NB4 (cell line): ENCODE data around the gene TESK2.

Source experiments
- POLR2A ChIP-seq: IDR thresholded peaks from 2 replicates; pipeline ENCODE4 v1.6.1; 2011; ENCODE audit warnings: mild to moderate bottlenecking; ENCODE audit not compliant: insufficient read length; ENCODE audit errors: extremely low read depth
- TF ChIP-seq, protein P1 (sequence below): IDR thresholded peaks from one replicate; pipeline ENCODE4 v1.5.1; 2012; ENCODE audit warnings: low read depth, low read length

DNA sequence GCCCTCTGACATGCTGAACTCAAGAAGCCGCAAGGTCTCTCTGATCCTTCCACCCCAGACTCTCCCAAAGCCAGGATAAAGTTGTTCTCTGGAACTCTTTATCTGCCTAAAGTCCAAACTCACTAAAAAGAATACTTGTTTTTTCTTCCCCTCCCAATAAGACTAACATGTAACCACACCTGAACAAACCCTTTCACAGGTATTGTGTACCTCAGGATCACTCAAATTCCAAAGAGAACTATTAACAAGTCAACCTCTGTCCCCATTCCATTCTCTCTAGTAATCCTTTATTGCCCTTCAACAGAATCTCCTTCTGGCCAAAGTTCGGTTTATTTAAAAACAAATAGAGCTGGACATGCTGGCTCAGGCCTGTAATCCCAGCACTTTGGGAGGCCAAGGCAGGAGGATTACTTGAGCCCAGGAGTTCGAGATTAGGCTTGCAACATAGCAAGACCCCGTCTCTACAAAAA, 155.1 kb downstream of the TESK2 start:
- TF ChIP-seq POLR2A = no peak
- TF ChIP-seq, protein P1, sequence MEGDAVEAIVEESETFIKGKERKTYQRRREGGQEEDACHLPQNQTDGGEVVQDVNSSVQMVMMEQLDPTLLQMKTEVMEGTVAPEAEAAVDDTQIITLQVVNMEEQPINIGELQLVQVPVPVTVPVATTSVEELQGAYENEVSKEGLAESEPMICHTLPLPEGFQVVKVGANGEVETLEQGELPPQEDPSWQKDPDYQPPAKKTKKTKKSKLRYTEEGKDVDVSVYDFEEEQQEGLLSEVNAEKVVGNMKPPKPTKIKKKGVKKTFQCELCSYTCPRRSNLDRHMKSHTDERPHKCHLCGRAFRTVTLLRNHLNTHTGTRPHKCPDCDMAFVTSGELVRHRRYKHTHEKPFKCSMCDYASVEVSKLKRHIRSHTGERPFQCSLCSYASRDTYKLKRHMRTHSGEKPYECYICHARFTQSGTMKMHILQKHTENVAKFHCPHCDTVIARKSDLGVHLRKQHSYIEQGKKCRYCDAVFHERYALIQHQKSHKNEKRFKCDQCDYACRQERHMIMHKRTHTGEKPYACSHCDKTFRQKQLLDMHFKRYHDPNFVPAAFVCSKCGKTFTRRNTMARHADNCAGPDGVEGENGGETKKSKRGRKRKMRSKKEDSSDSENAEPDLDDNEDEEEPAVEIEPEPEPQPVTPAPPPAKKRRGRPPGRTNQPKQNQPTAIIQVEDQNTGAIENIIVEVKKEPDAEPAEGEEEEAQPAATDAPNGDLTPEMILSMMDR = no peak
